D721Med (cell line): Measurements from ENCODE around the gene CHI3L2.
A peak's percentile ranks its signal among the peaks of the same experiment; 100 is the strongest.

Experiments
- DNase-seq: peaks from one replicate; pipeline ENCODE4 v3.0.0; 2011; ENCODE audit warnings: low spot score; ENCODE audit not compliant: insufficient read length
- FAIRE-seq: peaks from 2 replicates; lab custom pipeline; 2011; peaks lifted over from hg19 to GRCh38; lab: Jason Lieb, UNC
- TF ChIP-seq, protein P1 (sequence below): IDR thresholded peaks from 2 replicates; pipeline ENCODE4 v1.5.1; 2012; ENCODE audit warnings: mild to moderate bottlenecking, control low read depth; ENCODE audit not compliant: insufficient read depth; ENCODE audit errors: missing control alignments

CHI3L2 gene

DNA sequence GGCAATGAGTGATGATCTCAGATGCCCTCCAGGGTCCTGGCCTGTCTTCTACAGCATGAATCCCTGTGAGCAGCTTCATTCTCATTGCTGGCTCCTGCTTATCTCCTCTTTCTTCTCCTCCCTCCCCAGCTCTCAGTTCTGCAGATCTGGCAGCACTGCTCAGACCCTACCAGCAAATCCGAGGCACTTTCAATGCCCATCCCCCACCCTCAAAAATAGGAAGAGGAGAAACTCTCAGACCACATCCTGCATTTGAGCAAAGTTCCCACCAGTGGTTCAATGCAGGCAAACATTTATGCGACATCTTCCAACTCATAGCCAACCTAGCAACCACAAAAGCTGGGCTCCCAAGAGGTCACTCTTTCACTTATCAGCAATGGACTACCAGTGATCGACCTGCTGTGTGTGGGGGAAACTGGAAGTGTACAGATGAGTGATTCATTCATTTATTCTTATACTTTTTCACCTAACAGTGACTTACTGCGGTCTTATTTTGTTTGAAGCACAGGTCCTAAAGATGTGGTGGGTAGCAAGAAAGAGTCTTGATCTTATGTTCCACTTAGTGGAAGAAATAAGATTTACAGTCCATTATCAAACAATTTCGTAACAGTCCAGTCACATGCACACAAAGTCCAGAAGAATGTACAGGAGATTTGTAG is 5.8 kb upstream of the CHI3L2 start:
- TF ChIP-seq, protein P1, sequence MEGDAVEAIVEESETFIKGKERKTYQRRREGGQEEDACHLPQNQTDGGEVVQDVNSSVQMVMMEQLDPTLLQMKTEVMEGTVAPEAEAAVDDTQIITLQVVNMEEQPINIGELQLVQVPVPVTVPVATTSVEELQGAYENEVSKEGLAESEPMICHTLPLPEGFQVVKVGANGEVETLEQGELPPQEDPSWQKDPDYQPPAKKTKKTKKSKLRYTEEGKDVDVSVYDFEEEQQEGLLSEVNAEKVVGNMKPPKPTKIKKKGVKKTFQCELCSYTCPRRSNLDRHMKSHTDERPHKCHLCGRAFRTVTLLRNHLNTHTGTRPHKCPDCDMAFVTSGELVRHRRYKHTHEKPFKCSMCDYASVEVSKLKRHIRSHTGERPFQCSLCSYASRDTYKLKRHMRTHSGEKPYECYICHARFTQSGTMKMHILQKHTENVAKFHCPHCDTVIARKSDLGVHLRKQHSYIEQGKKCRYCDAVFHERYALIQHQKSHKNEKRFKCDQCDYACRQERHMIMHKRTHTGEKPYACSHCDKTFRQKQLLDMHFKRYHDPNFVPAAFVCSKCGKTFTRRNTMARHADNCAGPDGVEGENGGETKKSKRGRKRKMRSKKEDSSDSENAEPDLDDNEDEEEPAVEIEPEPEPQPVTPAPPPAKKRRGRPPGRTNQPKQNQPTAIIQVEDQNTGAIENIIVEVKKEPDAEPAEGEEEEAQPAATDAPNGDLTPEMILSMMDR, result no peak
- FAIRE-seq, result no peak
- no peak for DNase-seq

DNA sequence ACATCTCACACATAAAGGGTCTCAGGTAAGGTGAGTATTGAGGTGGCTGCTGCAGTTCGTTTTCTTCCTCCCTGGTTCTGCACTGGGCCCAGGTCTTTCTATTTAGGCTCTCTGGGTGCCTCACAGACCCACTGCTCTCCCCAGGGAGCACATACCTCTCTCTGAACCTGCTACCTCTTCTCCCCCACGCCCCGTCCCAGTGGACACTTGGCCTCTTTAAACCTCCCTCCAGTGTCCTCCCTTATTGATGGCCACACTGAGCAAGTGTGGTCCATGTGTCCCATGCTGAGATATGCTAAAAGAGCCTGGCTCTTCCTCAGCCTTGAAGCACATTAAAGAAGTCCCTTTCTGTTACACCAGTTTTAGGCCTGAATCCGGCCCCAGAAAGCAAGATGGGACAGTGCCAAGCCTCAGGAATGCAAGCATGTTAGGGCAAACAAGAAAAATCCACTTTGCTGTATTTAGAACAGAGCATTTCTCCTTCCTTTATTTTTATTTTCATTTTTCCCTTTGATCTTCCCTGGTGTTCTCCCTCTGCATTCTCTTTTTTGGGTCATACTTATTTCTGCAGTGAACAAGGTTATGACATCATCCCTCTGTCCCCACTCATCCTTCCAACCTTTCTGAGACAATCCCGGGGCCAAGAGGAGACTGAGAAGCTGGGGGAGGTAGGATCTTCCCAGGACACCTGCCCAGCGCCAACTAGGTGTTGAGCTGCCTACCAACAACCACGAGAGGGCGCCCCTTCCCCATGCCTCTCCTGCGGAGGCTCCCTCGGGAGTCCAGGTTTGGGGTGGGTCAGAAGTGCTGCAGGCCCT is 5.0 kb upstream of the CHI3L2 start:
- TF ChIP-seq, protein P1, result peak; percentile 84
- DNase-seq (no peak), FAIRE-seq (no peak)

GRCh38 chr1:111223126-111223685 is 4.3 kb upstream of the CHI3L2 start:
- TF ChIP-seq, protein P1, result no peak
- FAIRE-seq (no peak), DNase-seq (no peak)

GRCh38 chr1:111225091-111225490 is 2.4 kb upstream of the CHI3L2 start:
- TF ChIP-seq, protein P1, result no peak
- DNase-seq, result no peak
- FAIRE-seq, result no peak

GRCh38 chr1:111225717-111226400 is 1.7 kb upstream of the CHI3L2 start:
- TF ChIP-seq, protein P1, result no peak
- DNase-seq, result no peak
- FAIRE-seq, result no peak

DNA sequence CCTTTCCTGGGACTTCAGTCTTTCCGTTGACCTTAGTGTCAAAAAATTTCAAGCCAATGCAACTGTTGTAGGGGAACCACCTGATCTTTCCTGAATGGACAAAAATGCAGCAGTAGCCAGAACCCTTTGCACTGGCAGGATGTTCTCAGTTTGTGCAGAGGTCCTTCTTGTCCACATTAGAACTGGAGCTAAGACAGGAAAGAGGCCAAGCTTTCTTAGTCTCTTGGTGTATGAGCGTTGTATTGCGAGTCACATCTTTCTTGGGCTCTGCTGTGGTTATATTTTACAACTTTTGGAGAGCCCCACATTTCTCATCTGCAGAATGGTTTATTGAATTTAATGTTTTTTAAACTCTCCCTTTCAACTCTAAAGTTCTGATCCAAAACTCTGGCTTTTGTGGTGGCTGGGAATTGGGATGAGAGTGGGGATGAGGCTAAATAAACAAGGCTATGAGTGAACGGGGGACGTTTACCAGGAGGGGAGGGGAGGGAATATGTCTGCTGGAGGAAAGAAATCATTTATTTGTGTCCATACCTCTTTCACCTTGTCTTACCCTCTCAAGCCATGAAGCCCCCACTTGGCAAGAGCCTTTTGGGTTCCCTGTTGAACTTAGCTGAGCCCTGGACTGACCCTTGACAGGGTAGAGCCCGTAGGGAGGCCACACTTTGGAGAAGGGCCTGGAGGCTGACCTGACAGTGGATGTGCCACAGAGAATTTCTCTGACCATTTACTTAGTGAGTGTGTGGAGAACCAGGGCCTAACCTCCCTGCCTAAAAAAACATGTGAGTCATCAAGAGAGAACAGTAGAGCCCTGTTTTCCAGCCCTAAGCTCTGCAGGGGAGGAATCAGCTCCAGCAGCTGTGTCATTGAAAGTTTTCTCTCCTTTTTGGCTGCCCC is 586 bp downstream of the CHI3L2 start:
- no peak for DNase-seq
- TF ChIP-seq, protein P1, result no peak
- no peak for FAIRE-seq
